Measurements from ENCODE around the gene PDHB.
A peak's percentile ranks its signal among the peaks of the same experiment; 100 is the strongest.

The PDHB gene

DNA sequence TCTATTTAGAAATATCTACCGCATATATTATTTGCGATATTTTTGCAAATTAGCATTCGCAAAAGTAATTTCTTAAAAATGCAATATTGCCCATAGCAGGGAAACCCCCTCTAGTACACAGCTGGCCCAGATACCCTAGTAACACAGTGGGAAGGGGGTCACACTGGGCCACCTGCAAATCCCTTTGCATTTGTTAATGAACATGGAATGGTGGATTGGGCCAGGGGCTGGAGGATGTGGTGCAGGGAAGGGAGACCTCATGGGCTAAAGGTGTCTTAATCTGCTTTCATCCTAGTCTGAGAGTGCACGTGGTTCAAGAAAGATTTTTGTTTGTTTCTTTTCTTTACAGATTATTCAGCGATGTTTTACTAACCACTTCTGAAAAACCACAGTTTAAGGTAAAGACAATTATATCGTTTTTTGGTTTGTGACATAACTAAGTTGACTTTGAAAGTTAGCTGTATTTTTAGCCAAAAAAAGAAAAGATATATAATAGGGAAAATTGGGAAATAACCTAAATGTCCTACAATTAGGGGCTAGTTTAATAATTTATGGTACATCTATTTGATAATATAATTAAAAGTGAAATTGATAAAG is 30.0 kb downstream of the PDHB start:
- Mint-ChIP-seq H3K4me3 (no peak overlapping the region), H3K4me1 (peaks cover 22% of the 10 kb centered on the region), H3K27ac (peak overlapping the region; percentile 47), H3K9me3 (no peaks in the 10 kb centered on the region), H3K36me3 (peaks cover 26% of the 10 kb centered on the region), H3K27me3 (no peaks in the 10 kb centered on the region)
- ATAC-seq (ENCODE audit: low read depth) (no peak), DNase-seq (ENCODE audit: low spot score in 2 of 2) (no peak)

DNA sequence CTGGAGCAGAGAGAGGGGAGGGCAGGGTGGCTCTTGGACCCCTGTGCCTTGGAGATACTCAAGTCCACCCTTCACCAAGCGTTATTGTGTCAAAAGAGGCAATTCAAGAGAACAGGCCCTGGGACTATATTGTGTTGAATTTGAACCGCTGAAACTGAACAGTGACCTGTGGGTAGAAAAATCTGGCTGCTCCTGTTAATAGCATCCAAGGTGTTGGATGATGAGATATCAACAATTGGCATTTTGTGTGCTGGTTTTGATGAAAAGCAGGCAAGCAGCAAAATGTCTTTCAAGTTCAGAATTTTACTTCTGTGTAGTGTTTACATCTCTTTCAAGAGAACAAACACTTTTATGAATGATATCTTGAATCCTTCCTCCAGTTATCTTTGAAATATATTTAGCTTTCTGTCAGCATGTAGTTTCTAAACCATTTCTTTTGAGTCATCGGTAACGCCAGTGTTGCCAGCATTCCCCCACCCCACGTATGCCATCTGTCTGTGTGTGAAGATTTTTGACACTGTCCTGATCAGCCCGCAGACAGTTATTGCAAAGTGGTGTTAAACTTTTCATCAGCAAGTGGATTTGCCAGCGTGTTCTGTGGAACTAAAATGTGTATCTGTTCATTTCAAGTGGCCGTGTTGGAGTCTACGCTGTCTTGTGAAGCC is 34.8 kb downstream of the PDHB start:
- Mint-ChIP-seq H3K4me3 (no peak overlapping the region), H3K36me3 (peaks cover 31% of the 10 kb centered on the region), H3K4me1 (peaks cover 16% of the 10 kb centered on the region), H3K27me3 (no peaks in the 10 kb centered on the region), H3K27ac (no peak overlapping the region), H3K9me3 (no peaks in the 10 kb centered on the region)
- ATAC-seq (ENCODE audit: low read depth), result no peak
- no peak for DNase-seq (ENCODE audit: low spot score in 2 of 2)

GRCh38 chr3:58394339-58394738 is 39.3 kb downstream of the PDHB start:
- DNase-seq (ENCODE audit: low spot score in 2 of 2) (no peak), ATAC-seq (ENCODE audit: low read depth) (no peak)
- H3K27me3 Mint-ChIP-seq, result no peaks in the 10 kb centered on the region
- no peak overlapping the region for H3K4me3 Mint-ChIP-seq
- H3K27ac Mint-ChIP-seq, result no peak overlapping the region
- H3K9me3 Mint-ChIP-seq, result no peaks in the 10 kb centered on the region
- H3K36me3 Mint-ChIP-seq, result peaks cover 32% of the 10 kb centered on the region
- H3K4me1 Mint-ChIP-seq, result peaks cover 2% of the 10 kb centered on the region

GRCh38 chr3:58392181-58392580 is 41.5 kb downstream of the PDHB start:
- Mint-ChIP-seq H3K27me3 (no peaks in the 10 kb centered on the region), H3K9me3 (no peaks in the 10 kb centered on the region), H3K4me1 (peaks cover 17% of the 10 kb centered on the region), H3K27ac (peak overlapping the region; percentile 45), H3K36me3 (peaks cover 27% of the 10 kb centered on the region), H3K4me3 (no peak overlapping the region)
- DNase-seq (ENCODE audit: low spot score in 2 of 2) (no peak), ATAC-seq (ENCODE audit: low read depth) (no peak)

- DNase-seq (ENCODE audit: low spot score in 2 of 2) (no peak), ATAC-seq (ENCODE audit: low read depth) (no peak)
- H3K27me3 Mint-ChIP-seq, result no peaks in the 10 kb centered on the region
- H3K9me3 Mint-ChIP-seq, result no peaks in the 10 kb centered on the region
- no peak overlapping the region for H3K27ac Mint-ChIP-seq
- H3K4me3 Mint-ChIP-seq, result no peak overlapping the region
- peaks cover 23% of the 10 kb centered on the region for H3K4me1 Mint-ChIP-seq
- peaks cover 24% of the 10 kb centered on the region for H3K36me3 Mint-ChIP-seq
These were observed 42.3 kb downstream of the PDHB start for GRCh38 chr3:58391156-58391865.

DNA sequence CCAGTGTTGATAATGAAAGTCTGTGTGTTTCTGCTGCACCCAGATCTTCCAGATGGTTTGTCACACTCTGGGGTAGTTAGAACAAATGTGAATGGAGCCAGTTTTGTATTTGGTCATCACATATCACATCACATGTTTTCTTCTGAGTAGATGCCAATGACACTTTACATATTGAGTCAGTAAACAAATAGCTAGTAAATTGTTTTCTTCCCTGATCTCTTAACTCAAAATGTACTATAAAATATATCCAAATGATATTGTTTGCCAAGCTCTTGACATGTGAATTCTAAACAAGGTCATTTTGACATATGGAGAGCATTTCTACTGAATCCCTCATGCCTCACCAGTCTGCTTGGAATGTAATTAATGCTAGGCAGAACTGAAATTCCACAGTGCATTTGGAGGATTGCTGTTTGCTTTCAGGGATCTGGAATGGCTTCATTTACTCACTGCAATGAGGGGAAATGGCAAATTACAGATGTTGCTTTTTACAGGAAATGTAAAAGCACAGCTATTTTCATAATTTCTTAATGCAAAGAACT is 45.0 kb downstream of the PDHB start:
- ATAC-seq (ENCODE audit: low read depth) (no peak), DNase-seq (ENCODE audit: low spot score in 2 of 2) (no peak)
- H3K4me1 Mint-ChIP-seq, result peaks cover 30% of the 10 kb centered on the region
- no peaks in the 10 kb centered on the region for H3K9me3 Mint-ChIP-seq
- H3K27ac Mint-ChIP-seq, result peak overlapping the region; percentile 50
- peaks cover 21% of the 10 kb centered on the region for H3K36me3 Mint-ChIP-seq
- H3K4me3 Mint-ChIP-seq, result no peak overlapping the region
- H3K27me3 Mint-ChIP-seq, result no peaks in the 10 kb centered on the region

DNA sequence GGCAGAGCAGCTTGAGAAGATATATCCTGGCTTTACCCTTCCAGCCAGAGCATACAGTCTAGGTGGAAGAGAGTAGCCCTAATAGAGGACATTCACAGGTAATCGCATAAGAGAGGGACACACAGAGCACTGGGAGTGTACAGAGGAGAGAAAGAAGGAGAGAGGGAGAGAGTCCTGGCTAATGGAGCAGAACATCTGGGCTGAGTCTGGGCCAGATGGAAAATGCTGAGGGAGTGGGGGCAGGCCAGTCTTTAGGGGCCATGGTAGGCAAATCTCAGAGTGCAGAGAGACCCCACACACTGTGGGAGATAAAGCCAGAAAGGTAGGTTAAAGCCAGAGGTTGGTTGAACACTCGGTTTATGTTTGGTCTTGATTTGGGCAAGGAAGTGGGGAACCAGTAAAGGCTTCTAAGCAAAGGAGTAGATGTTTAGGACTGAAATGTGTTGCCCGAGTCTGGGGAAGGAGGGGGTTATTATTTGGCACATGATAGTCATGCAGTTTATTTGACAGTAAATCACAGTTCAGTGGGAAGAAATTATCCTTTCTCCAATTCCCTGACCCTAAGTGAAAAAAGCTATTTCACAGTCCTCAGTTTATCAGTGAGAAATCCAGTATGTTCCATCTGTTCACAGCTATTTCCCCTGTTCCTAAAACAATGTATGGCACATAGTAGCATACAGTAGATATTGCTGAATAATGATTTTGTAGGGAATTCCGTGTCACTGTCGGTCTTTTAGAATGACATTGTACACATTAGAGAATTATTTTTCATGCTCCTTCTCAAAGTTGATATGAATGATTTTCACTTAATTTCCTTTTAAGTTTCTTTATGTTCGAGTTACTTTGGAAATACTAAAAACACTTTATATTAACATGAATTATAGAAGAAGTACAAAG is 45.7 kb downstream of the PDHB start:
- Mint-ChIP-seq H3K27ac (peak overlapping the region; percentile 78), H3K4me1 (peaks cover 30% of the 10 kb centered on the region), H3K9me3 (no peaks in the 10 kb centered on the region), H3K4me3 (no peak overlapping the region), H3K36me3 (peaks cover 21% of the 10 kb centered on the region), H3K27me3 (no peaks in the 10 kb centered on the region)
- ATAC-seq (ENCODE audit: low read depth) (no peak), DNase-seq (ENCODE audit: low spot score in 2 of 2) (no peak)

DNA sequence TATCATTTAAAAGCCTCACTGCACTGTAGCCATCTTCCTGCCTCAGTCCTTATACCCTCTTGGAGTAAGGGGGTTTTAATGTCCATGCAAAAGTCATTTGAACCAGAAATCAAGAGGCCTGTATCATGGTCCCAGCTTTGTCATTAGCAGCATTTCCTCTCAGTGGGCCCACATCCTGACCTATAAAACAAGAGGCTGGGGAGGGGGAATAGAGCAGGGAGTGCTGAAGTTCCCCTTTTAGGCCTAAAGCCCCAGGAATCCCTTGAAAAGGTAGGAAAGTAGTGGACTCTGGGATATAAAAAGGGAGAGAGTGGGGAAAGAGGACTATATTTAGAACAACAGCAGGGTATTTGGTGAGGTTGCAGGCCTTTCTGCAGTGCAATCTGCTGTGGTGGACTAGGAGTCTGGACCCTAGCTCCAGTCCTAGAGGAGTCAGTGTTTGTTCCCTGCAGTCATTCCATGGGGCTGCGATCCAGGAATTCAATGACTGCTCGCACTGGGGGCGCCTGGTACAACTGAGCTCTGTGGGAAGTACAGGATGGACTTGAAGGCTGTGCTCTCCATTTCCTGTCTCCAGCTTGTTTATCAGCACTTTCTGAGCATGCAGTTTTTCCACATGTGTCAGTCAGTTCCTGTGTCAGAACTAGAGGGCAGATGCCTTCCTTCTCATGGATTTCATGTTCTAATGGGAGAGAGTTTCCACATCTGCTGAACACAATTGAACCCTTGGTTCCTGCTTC is 46.8 kb downstream of the PDHB start:
- Mint-ChIP-seq H3K4me3 (no peak overlapping the region), H3K4me1 (peaks cover 32% of the 10 kb centered on the region), H3K36me3 (peaks cover 21% of the 10 kb centered on the region)

DNA sequence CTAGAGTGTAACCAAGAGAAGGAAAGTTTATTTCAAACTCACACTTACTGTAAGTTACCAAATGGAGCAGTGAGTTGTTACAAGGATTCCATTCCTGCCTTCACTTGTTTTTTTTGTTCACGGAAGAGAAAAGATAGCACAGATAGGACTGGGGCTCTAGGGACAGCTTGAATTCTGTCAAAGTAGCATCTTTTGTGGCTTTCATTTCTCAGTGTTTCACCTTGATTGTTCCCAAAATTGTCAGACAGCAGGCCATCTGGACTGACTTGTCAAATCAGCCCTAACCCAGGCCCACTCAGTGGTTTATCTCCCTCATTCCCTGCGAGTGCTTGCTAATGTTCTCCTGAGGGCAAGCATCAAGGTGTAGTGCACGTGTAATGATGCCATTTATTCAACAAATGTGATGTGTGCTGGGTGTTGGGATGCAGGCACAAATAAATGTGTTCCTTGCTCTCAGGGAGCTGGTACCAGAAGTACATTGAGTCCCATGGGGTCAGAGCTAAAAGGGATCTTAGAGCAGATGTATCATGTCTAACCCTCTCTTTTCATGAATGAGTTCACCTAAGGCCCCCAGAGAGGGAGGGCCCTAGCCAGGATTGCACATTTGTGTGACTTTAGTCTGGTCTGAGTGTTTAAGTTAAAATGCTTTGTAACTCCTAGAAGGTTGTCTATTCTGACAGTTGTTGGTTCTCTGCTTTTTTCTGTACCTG is 49.1 kb downstream of the PDHB start:
- ATAC-seq (ENCODE audit: low read depth), result no peak
- peak overlapping the region; percentile 73 for H3K27ac Mint-ChIP-seq
- H3K9me3 Mint-ChIP-seq, result no peaks in the 10 kb centered on the region
- peaks cover 19% of the 10 kb centered on the region for H3K36me3 Mint-ChIP-seq
- no peaks in the 10 kb centered on the region for H3K27me3 Mint-ChIP-seq
- DNase-seq (ENCODE audit: low spot score in 2 of 2), result no peak
- peaks cover 35% of the 10 kb centered on the region for H3K4me1 Mint-ChIP-seq
- H3K4me3 Mint-ChIP-seq, result no peak overlapping the region

More for the DNA sequence above, 46.8 kb downstream of the PDHB start:
- Mint-ChIP-seq H3K27me3 (no peaks in the 10 kb centered on the region), H3K27ac (peak overlapping the region; percentile 43), H3K9me3 (no peaks in the 10 kb centered on the region)
- no peak for ATAC-seq (ENCODE audit: low read depth)
- DNase-seq (ENCODE audit: low spot score in 2 of 2), result no peak

DNA sequence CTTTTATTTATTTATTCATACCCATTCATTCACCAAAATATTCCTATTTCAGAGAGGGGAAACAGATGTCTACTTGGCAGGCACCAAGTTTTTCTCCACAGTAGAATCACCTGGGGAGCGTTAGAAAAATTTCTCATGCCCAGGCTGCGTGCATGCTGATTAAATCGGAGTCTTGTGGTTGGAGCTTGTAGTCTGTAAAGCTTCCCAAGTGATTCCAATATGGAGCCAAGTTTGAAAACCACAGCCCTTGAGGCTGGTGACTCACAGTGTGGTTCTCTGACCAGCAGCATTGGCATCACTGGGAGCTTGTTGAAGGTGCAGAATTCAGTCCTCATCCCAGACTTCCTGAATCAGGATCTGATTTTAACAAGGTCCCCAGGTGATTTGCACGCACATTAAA is 49.7 kb downstream of the PDHB start:
- Mint-ChIP-seq H3K4me1 (peaks cover 39% of the 10 kb centered on the region), H3K4me3 (no peak overlapping the region), H3K9me3 (no peaks in the 10 kb centered on the region), H3K27ac (peak overlapping the region; percentile 73), H3K27me3 (no peaks in the 10 kb centered on the region), H3K36me3 (peaks cover 23% of the 10 kb centered on the region)
- DNase-seq (ENCODE audit: low spot score in 2 of 2), result no peak
- ATAC-seq (ENCODE audit: low read depth), result no peak

GRCh38 chr3:58383476-58383875 is 50.2 kb downstream of the PDHB start:
- H3K27me3 Mint-ChIP-seq, result no peaks in the 10 kb centered on the region
- H3K9me3 Mint-ChIP-seq, result no peaks in the 10 kb centered on the region
- ATAC-seq (ENCODE audit: low read depth), result no peak
- H3K36me3 Mint-ChIP-seq, result peaks cover 23% of the 10 kb centered on the region
- peaks cover 36% of the 10 kb centered on the region for H3K4me1 Mint-ChIP-seq
- no peak overlapping the region for H3K4me3 Mint-ChIP-seq
- no peak overlapping the region for H3K27ac Mint-ChIP-seq
- no peak for DNase-seq (ENCODE audit: low spot score in 2 of 2)

DNA sequence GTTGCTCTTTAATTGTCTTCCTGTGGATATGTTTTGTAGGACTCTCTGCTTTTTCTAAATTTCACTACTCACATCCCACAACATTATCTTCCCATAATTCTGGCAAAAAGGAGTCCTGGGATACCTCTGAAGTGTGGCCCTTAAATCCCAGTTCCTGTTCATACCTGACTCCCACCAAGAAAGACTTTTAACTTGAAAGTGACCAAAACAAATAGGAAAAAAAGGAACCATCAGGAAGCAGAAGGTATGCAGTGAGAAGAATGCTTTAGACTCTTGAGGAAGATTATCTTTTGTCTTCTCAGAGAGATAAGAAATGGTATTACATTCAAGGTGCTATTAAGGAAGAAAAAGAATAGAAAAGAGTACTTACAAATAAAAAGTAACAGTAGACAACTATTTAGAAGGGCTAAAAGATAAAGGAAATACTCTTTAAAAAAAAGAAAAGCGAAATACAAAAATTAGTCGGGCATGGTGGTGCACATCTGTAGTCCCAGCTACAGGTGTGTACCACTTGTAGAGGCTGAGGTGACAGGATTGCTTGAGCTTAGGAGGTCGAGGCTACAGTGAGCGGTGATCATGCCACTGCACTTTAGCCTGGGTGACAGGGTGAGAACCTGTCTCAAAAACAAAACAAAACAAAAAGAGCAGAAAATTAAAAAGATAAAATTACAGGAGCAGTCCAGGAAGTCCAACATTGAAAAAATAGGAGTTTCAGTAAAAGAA is 54.1 kb downstream of the PDHB start:
- Mint-ChIP-seq H3K27me3 (no peaks in the 10 kb centered on the region), H3K36me3 (peaks cover 18% of the 10 kb centered on the region), H3K9me3 (no peaks in the 10 kb centered on the region), H3K4me1 (peaks cover 17% of the 10 kb centered on the region), H3K4me3 (no peak overlapping the region), H3K27ac (peak overlapping the region; percentile 72)
- DNase-seq (ENCODE audit: low spot score in 2 of 2), result no peak
- no peak for ATAC-seq (ENCODE audit: low read depth)

Measured in memory B cell (primary cell).